Measurements from ENCODE around the gene COX7A2. TPM values are rescaled to one million over a fixed set of nuclear protein-coding genes. Genes with fewer than 3 reads are reported as not detected.

COX7A2 gene
- total RNA-seq, 6 donors from 2014 or later, result 38.8 to 309 (median 181) TPM

- Histone ChIP-seq H3K36me3 (peaks cover 16 to 78% (median 40%) of the 10 kb centered on the region in 4 donors), H3K27ac (no peak overlapping the region), H3K4me3 (no peak overlapping the region), H3K27me3 (no peaks in the 10 kb centered on the region), H3K4me1 (no peaks in the 10 kb centered on the region), H3K9me3 (no peaks in the 10 kb centered on the region)
- ATAC-seq (ENCODE audit: low FRiP score in 2 of 2) (no peak), DNase-seq (no peak)
- WGBS, 2 donors, result 100% methylated on average over 1 of the region's 1 CpG
- TF ChIP-seq POLR2AphosphoS5 (IDR thresholded peaks at IDR 0.05) (no peak), EP300 (IDR thresholded peaks at IDR 0.05) (no peak), POLR2A (IDR thresholded peaks at IDR 0.05) (no peak)
- TF ChIP-seq, protein P1, sequence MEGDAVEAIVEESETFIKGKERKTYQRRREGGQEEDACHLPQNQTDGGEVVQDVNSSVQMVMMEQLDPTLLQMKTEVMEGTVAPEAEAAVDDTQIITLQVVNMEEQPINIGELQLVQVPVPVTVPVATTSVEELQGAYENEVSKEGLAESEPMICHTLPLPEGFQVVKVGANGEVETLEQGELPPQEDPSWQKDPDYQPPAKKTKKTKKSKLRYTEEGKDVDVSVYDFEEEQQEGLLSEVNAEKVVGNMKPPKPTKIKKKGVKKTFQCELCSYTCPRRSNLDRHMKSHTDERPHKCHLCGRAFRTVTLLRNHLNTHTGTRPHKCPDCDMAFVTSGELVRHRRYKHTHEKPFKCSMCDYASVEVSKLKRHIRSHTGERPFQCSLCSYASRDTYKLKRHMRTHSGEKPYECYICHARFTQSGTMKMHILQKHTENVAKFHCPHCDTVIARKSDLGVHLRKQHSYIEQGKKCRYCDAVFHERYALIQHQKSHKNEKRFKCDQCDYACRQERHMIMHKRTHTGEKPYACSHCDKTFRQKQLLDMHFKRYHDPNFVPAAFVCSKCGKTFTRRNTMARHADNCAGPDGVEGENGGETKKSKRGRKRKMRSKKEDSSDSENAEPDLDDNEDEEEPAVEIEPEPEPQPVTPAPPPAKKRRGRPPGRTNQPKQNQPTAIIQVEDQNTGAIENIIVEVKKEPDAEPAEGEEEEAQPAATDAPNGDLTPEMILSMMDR (IDR thresholded peaks at IDR 0.05), result no peak
Observed at GRCh38 chr6:75261299-75261698, 17.7 kb upstream of the COX7A2 start.

DNA sequence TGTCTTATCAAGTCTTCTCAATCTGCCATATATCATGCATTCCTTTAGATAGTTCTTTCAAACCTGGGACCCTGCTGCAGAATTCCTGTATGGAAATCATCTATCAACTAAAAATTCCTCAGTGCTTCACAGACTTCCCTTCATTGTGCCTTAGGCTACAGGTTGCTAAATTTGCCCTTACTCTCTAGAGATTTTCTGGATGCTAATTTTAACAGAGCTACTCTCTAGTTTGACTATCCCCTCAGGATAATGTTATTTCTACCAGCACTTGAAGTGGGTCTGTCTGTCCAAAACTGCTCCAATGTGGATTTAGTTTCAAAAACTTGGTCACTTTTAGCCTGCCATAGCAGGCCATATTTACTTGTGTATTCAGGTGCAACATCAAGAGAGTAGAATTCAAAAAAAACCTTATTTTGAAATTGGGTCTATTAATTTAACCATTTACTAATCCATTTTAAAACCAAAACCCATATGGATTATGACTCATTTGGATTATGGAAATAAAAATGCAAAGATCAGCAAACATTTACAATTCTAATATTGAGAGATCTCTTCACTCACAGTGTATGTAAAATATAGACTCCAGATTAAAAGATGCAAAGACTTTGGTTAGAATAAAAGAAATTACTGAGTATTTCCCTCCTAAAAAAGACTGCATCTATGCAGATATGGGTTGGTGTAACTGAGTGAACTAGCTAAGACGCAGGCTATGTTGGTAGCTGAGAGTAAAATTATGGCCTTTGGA is 13.9 kb upstream of the COX7A2 start:
- ATAC-seq (ENCODE audit: low FRiP score in 2 of 2), result no peak
- Histone ChIP-seq H3K4me1 (no peaks in the 10 kb centered on the region), H3K36me3 (peaks cover 24 to 76% (median 33%) of the 10 kb centered on the region in 4 donors), H3K27ac (no peak overlapping the region), H3K9me3 (no peaks in the 10 kb centered on the region), H3K4me3 (no peak overlapping the region), H3K27me3 (no peaks in the 10 kb centered on the region)
- DNase-seq, result no peak
- TF ChIP-seq POLR2AphosphoS5 (IDR thresholded peaks at IDR 0.05), result no peak
- TF ChIP-seq, protein P1 (IDR thresholded peaks at IDR 0.05), result no peak
- no peak for TF ChIP-seq POLR2A (IDR thresholded peaks at IDR 0.05)
- no peak for TF ChIP-seq EP300 (IDR thresholded peaks at IDR 0.05)
- WGBS, 2 donors, result 89 to 100% methylated on average over 1 of the region's 1 CpG

GRCh38 chr6:75250552-75250951 is 7.0 kb upstream of the COX7A2 start:
- peaks cover 0 to 22% (median 4%) of the 10 kb centered on the region in 4 donors for H3K36me3 ChIP-seq
- H3K9me3 ChIP-seq, result no peaks in the 10 kb centered on the region
- H3K4me3 ChIP-seq, result no peak overlapping the region
- ATAC-seq (ENCODE audit: low FRiP score in 2 of 2), result no peak
- 86 to 89% methylated on average over 2 of the region's 2 CpGs for WGBS, 2 donors
- no peaks in the 10 kb centered on the region for H3K4me1 ChIP-seq
- no peak overlapping the region for H3K27ac ChIP-seq
- no peaks in the 10 kb centered on the region for H3K27me3 ChIP-seq
- no peak for DNase-seq
- TF ChIP-seq, protein P1 (IDR thresholded peaks at IDR 0.05), result no peak
- TF ChIP-seq POLR2A (IDR thresholded peaks at IDR 0.05) (no peak), POLR2AphosphoS5 (IDR thresholded peaks at IDR 0.05) (no peak), EP300 (IDR thresholded peaks at IDR 0.05) (no peak)

- no peak overlapping the region for H3K4me3 ChIP-seq
- no peaks in the 10 kb centered on the region for H3K9me3 ChIP-seq
- DNase-seq, result no peak
- H3K36me3 ChIP-seq, result peaks cover 0 to 14% (median 2%) of the 10 kb centered on the region in 4 donors
- TF ChIP-seq, protein P1 (IDR thresholded peaks at IDR 0.05), result no peak
- TF ChIP-seq EP300 (IDR thresholded peaks at IDR 0.05), result no peak
- no peak for TF ChIP-seq POLR2AphosphoS5 (IDR thresholded peaks at IDR 0.05)
- TF ChIP-seq POLR2A (IDR thresholded peaks at IDR 0.05), result no peak
- no peaks in the 10 kb centered on the region for H3K27me3 ChIP-seq
- peaks cover 0 to under 1% (median 0%) of the 10 kb centered on the region in 4 donors for H3K4me1 ChIP-seq
- no peak overlapping the region for H3K27ac ChIP-seq
- ATAC-seq (ENCODE audit: low FRiP score in 2 of 2), result no peak
Observed at GRCh38 chr6:75249837-75250236, 6.2 kb upstream of the COX7A2 start.

GRCh38 chr6:75246386-75246785 is 2.8 kb upstream of the COX7A2 start:
- WGBS, 2 donors, result 45 to 51% methylated on average over 2 of the region's 2 CpGs
- Histone ChIP-seq H3K27me3 (no peaks in the 10 kb centered on the region), H3K27ac (no peak overlapping the region), H3K36me3 (peaks cover 0 to 2% (median 0%) of the 10 kb centered on the region in 4 donors), H3K4me1 (peaks cover 13 to 25% (median 18%) of the 10 kb centered on the region in 4 donors), H3K4me3 (no peak overlapping the region), H3K9me3 (no peaks in the 10 kb centered on the region)
- ATAC-seq (ENCODE audit: low FRiP score in 2 of 2), result no peak
- DNase-seq, result no peak
- TF ChIP-seq, protein P1 (IDR thresholded peaks at IDR 0.05), result no peak
- TF ChIP-seq EP300 (IDR thresholded peaks at IDR 0.05) (no peak), POLR2A (IDR thresholded peaks at IDR 0.05) (no peak), POLR2AphosphoS5 (IDR thresholded peaks at IDR 0.05) (no peak)
